Measurements from ENCODE around the gene RBM38.

The RBM38 gene

GRCh38 chr20:57435498-57436222, 44.5 kb downstream of the RBM38 start (continued):
- TF ChIP-seq HIC1 (tag by site-specific recombination; IDR thresholded peaks at IDR 0.05): no peak
- no peak for TF ChIP-seq ZNF843 (tag by site-specific recombination; IDR thresholded peaks at IDR 0.05)
- 0 out of 2 replicates have a peak, but pooled peaks have one; percentile 30 for TF ChIP-seq ZNF24 (tag by site-specific recombination; IDR thresholded peaks at IDR 0.05)
- TF ChIP-seq OVOL3 (tag by site-specific recombination; IDR thresholded peaks at IDR 0.05): no peak
- TF ChIP-seq ZNF223 (tag by site-specific recombination; IDR thresholded peaks at IDR 0.05): no peak

GRCh38 chr20:57436223-57436545, 45.0 kb downstream of the RBM38 start:
- Histone ChIP-seq H3K4me3 (ENCODE audit: low read depth, low read length) (no peak overlapping the region), H3K36me3 (ENCODE audit: control insufficient read depth in 2 of 2, insufficient read depth in 1 of 2, low read length in 2 of 2) (no peaks in the 10 kb centered on the region), H3K4me1 (ENCODE audit: control insufficient read depth, insufficient read depth, low read length) (peaks cover 4% of the 10 kb centered on the region), H3K27ac (ENCODE audit: extremely low read depth, low read depth, low read length) (no peak overlapping the region), H3K9me3 (ENCODE audit: control insufficient read depth, insufficient read depth, low read depth, low read length) (no peaks in the 10 kb centered on the region)
- ChIA-PET POLR2A (interaction anchor here (0.9 kb wide), 1 partner anchor 34 kb away, joined by 3 read pairs; no protein-coding TSS in a partner anchor), CTCF (interaction anchor here (1.0 kb wide), 1 partner anchor 62 kb away, joined by 3 read pairs; no protein-coding TSS in a partner anchor)
- TF ChIP-seq ZNF610 (tag by site-specific recombination; IDR thresholded peaks at IDR 0.05; ENCODE audit: borderline replicate concordance) (no peak), KLF7 (tag by site-specific recombination; IDR thresholded peaks at IDR 0.05; ENCODE audit: borderline replicate concordance) (no peak), ZNF223 (tag by site-specific recombination; IDR thresholded peaks at IDR 0.05) (no peak), ZNF521 (tag by site-specific recombination; IDR thresholded peaks at IDR 0.05) (no peak), ZNF473 (tag by site-specific recombination; IDR thresholded peaks at IDR 0.05) (no peak)

- H3K36me3 ChIP-seq (ENCODE audit: control insufficient read depth in 2 of 2, insufficient read depth in 1 of 2, low read length in 2 of 2): no peaks in the 10 kb centered on the region
- no peak overlapping the region for H3K27ac ChIP-seq (ENCODE audit: extremely low read depth, low read depth, low read length)
- H3K9me3 ChIP-seq (ENCODE audit: control insufficient read depth, insufficient read depth, low read depth, low read length): no peaks in the 10 kb centered on the region
- POLR2A ChIA-PET: no interaction called here
- TF ChIP-seq ZNF211 (tag by site-specific recombination; IDR thresholded peaks at IDR 0.05; ENCODE audit: low read depth) (no peak), ZNF76 (tag by site-specific recombination; IDR thresholded peaks at IDR 0.05; ENCODE audit: borderline replicate concordance, low read depth) (no peak), KLF8 (tag by site-specific recombination; IDR thresholded peaks at IDR 0.05) (no peak), ZNF843 (tag by site-specific recombination; IDR thresholded peaks at IDR 0.05) (no peak), ZNF433 (tag by site-specific recombination; IDR thresholded peaks at IDR 0.05; ENCODE audit: low read depth) (no peak), ZNF488 (tag by site-specific recombination; IDR thresholded peaks at IDR 0.05) (no peak)
- H3K4me3 ChIP-seq (ENCODE audit: low read depth, low read length): no peak overlapping the region
- peaks cover 4% of the 10 kb centered on the region for H3K4me1 ChIP-seq (ENCODE audit: control insufficient read depth, insufficient read depth, low read length)
- CTCF ChIA-PET: interaction anchor here (0.5 to 0.6 kb wide), 2 partner anchors 45 to 197 kb away, joined by 3 read pairs; no protein-coding TSS in a partner anchor
Observed at GRCh38 chr20:57437267-57437666, 46.1 kb downstream of the RBM38 start.

- H3K4me3 ChIP-seq (ENCODE audit: low read depth, low read length): no peak overlapping the region
- H3K9me3 ChIP-seq (ENCODE audit: control insufficient read depth, insufficient read depth, low read depth, low read length): no peaks in the 10 kb centered on the region
- H3K4me1 ChIP-seq (ENCODE audit: control insufficient read depth, insufficient read depth, low read length): peaks cover 4% of the 10 kb centered on the region
- CTCF ChIA-PET: interaction anchor here (0.5 kb wide), 1 partner anchor 46 kb away, joined by 3 read pairs; no protein-coding TSS in a partner anchor
- no peaks in the 10 kb centered on the region for H3K36me3 ChIP-seq (ENCODE audit: control insufficient read depth in 2 of 2, insufficient read depth in 1 of 2, low read length in 2 of 2)
- H3K27ac ChIP-seq (ENCODE audit: extremely low read depth, low read depth, low read length): no peak overlapping the region
- POLR2A ChIA-PET: no interaction called here
- TF ChIP-seq ZNF157 (tag by site-specific recombination; IDR thresholded peaks at IDR 0.05) (no peak), ZSCAN23 (tag by site-specific recombination; IDR thresholded peaks at IDR 0.05) (no peak), ZNF140 (tag by site-specific recombination; IDR thresholded peaks at IDR 0.05) (no peak), ZNF48 (tag by site-specific recombination; IDR thresholded peaks at IDR 0.05) (no peak)
Observed at GRCh38 chr20:57437672-57438330, 46.6 kb downstream of the RBM38 start.
